Fibroblast of the aortic adventitia (primary cell): ENCODE data around the gene ABHD12. TPM values are rescaled to one million over a fixed set of nuclear protein-coding genes. Genes with fewer than 3 reads are reported as not detected.

Experiments
- DNase-seq: peaks from one replicate; pipeline ENCODE4 v3.0.0-alpha.2; 2010; ENCODE audit warnings: low read depth
- H3K4me3 ChIP-seq: 2 replicates; pipeline ENCODE4 v1.5.1; 2011; ENCODE audit warnings: low read depth, mild to moderate bottlenecking, control low read depth, low read length, moderate library complexity
- CTCF ChIP-seq: IDR thresholded peaks from 2 replicates; pipeline ENCODE4 v1.5.1; 2011; ENCODE audit warnings: mild to moderate bottlenecking, low read length, control low read depth, inconsistent platforms; ENCODE audit not compliant: insufficient read depth
- total RNA-seq: library from RNA; depleted of rRNA; stranded (reverse); fragments of >200 nt; gene quantifications from 2 replicates; pipeline ENCODE4 v1.2.3, GENCODE V29; 2012; ENCODE audit warnings: low replicate concordance

The ABHD12 gene
- total RNA-seq, 1 donor: 25.9 TPM

DNA sequence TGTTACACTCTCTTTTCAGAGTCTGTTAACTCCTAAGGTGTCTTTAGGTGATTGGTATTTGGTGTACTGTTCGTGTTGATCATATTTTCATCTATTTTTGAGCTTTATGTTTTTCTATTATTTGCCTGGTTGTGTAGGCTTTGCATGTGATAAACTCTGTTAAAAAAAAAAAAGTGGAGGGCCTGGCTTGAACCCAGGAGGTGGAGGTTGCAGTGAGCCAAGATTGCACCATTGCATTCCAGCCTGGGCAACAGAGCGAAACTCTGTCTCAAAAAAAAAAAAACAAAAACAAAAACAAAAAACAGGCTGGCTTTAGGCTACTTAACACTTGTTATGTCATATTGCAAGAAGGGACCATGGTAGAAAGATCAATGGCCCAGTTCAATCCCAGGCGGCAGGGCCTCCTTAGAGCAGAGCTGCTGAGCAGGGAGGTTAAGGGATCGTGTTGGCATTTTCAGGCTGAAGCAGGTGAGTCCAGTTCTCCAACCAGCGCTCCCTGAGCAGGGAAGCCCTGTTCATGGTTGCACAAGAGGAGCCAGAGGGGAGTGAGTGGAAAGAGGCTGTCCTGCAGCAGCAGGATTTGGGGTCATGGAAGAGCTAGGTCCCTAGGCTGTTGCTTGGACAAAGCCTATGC, 134.3 kb downstream of the ABHD12 start:
- H3K4me3 ChIP-seq: no peak overlapping the region
- peak; percentile 49 for DNase-seq
- TF ChIP-seq CTCF: no peak

DNA sequence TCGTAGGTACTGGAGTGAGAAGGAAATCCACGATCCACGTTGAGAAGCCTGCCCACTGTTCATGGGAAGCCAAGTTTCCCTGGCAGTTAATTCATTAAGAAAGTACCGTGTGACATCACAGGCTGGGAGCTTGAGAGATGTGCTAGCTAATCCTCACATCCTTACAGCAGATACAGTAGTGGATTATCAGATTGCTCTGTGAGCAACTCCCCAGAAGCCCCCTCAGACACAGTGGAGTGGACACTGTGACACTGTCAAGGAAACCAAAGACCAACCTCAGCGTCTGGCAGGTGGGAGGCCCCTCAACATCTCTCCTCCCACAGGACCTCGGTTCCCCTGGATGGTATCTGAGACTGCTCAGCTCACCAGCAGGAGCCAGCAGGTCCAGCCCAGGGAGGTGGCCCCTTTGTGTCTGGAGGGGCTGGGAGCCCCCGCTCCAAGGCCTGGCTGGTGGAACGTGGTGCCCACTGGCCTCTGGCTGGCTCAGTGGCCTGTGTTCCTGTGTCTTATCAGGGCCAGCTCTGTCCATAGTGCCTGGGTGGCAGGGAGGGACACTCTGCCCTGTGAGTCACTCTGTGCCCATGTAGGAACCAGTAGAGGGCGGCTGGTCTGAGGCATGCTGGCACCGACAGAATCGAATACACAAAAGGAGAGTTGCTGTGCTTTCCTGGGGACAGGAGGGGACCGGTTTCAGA, 135.5 kb downstream of the ABHD12 start:
- no peak for DNase-seq
- no peak for TF ChIP-seq CTCF
- no peak overlapping the region for H3K4me3 ChIP-seq

DNA sequence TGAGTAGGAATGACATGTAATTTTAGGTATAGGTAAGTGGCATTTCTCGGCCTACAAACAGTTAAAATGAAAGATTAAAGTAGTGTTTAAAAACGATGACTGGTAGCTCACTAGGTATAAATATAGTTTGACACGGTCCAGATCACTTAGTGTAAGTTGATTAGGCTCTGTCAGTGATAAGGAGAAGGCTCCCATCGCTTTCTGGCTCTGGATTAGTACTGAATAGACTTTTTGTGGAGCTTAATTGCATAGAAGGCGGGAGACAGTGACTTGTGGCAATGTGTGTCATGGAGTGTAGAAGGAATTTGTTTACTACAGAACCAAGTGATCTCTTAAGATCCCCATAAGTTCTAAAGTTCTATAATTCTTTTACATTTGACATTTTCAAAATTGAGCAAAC, 136.1 kb downstream of the ABHD12 start:
- no peak for DNase-seq
- no peak overlapping the region for H3K4me3 ChIP-seq
- no peak for TF ChIP-seq CTCF

GRCh38 chr20:25253606-25254275, 136.9 kb downstream of the ABHD12 start:
- no peak for DNase-seq
- no peak overlapping the region for H3K4me3 ChIP-seq
- no peak for TF ChIP-seq CTCF

- TF ChIP-seq CTCF: no peak
- DNase-seq: no peak
- H3K4me3 ChIP-seq: no peak overlapping the region
These were observed 137.8 kb downstream of the ABHD12 start for GRCh38 chr20:25252686-25253421.

DNA sequence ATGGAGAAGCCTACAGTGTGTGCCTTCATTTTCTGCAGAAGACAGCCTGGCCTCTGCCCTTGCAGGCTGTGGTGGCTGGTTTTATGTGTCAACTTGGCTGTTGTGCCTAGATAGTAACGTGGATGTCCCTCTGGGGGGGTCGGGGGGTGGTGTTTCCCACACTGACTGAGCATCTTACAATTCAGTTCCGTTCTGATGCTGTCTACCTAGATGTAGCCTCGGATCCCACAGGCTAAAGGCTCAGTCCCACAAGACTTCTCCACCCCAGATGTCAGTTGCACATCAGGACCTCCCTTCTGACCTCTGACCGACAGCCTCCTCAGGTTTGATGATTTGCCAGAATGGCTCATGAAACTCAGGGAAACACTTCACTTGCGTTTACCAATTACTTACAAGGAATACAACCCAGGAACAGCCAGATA, 138.4 kb downstream of the ABHD12 start:
- H3K4me3 ChIP-seq: no peak overlapping the region
- TF ChIP-seq CTCF: no peak
- DNase-seq: no peak
